Kidney (tissue), 14 donors: ENCODE data around the gene MYOM3. TPM values are rescaled to one million over a fixed set of nuclear protein-coding genes. Genes with fewer than 3 reads are reported as not detected.
A peak's percentile ranks its signal among the peaks of the same experiment; 100 is the strongest.

Experiments
- DNase-seq, 5 donors: peaks; one replicate each; pipeline ENCODE4 v3.0.0-alpha.2; 2013 to 2020
- FAIRE-seq: peaks from 2 replicates; lab custom pipeline; 2012; peaks lifted over from hg19 to GRCh38; lab: Jason Lieb, UNC
- H3K27ac ChIP-seq, 2 donors: one replicate each; pipeline ENCODE4 v1.7.0; 2013; ENCODE audit warnings: low read depth in 2 of 2, low read length in 2 of 2, inconsistent platforms in 1 of 2
- H3K27me3 ChIP-seq: one replicate; pipeline ENCODE4 v1.7.1; 2013; ENCODE audit warnings: low read length, inconsistent platforms; ENCODE audit not compliant: control insufficient read depth, insufficient read depth
- H3K36me3 ChIP-seq, 3 donors: one replicate each; pipeline versions ENCODE4 v1.7.0 to v1.7.1; 2013; ENCODE audit warnings: low read length in 3 of 3, control low read depth in 1 of 3, inconsistent platforms in 1 of 3; ENCODE audit not compliant: insufficient read depth in 3 of 3, control insufficient read depth in 2 of 3
- H3K4me1 ChIP-seq, 3 donors: one replicate each; pipeline versions ENCODE4 v1.7.0 to v1.7.1; 2013; ENCODE audit warnings: low read length in 3 of 3, inconsistent platforms in 1 of 3, low read depth in 1 of 3; ENCODE audit not compliant: control insufficient read depth in 2 of 3, insufficient read depth in 2 of 3
- H3K4me3 ChIP-seq, 3 donors: one replicate each; pipeline versions ENCODE4 v1.7.0 to v1.8.1; 2013; ENCODE audit warnings: low read length in 3 of 3, control low read depth in 1 of 3, inconsistent platforms in 1 of 3
- H3K9ac ChIP-seq, 3 donors: one replicate each; pipeline versions ENCODE4 v1.7.0 to v1.7.1; 2013; ENCODE audit warnings: low read length in 3 of 3, control low read depth in 1 of 3, inconsistent platforms in 1 of 3
- H3K9me3 ChIP-seq, 3 donors: one replicate each; pipeline versions ENCODE4 v1.7.0 to v1.7.1; 2013; ENCODE audit warnings: low read length in 3 of 3, control low read depth in 1 of 3, inconsistent platforms in 1 of 3; ENCODE audit not compliant: control insufficient read depth in 2 of 3, insufficient read depth in 1 of 3
- CTCF ChIP-seq: IDR thresholded peaks from 3 replicates; pipeline ENCODE4 v1.5.1; 2012; ENCODE audit warnings: mild to moderate bottlenecking, moderate library complexity, borderline replicate concordance; ENCODE audit not compliant: insufficient read depth; ENCODE audit errors: extremely low read depth
- intact Hi-C: fragments of 100-400 bp; cut with DNase I; formaldehyde crosslinking; loops from one replicate; pipeline ENCODE4 v1.11.1; 2022
- polyA plus RNA-seq: library from polyadenylated mRNA; stranded (reverse); fragments of 350-450 nt; fragmentation: Illumina TruSeq; extraction: RNeasy Lipid Tissue Mini Kit (QIAGEN cat#74804); gene quantifications from one replicate; pipeline ENCODE4 v1.2.3, GENCODE V29; 2014; ENCODE audit warnings: low read depth, low replicate concordance; ENCODE audit not compliant: insufficient read depth
- total RNA-seq: library from RNA; stranded (reverse); fragmentation: NEBNext Ultra II Directional; extraction: Animal tissue kit (Norgen Biotek cat#: 25700); gene quantifications from one replicate; pipeline ENCODE4 v1.2.1, GENCODE V29; 2021
- donor health status: control.
- donor health status: control.
- donor health status: control.
- donor health status: control.
- donor health status: control.
- donor health status: DM: yes; HTN: yes; CAD: no.
- donor health status: Normal renal cell carcinoma (clear cell type).

MYOM3 gene
- total and polyA plus RNA-seq, 2 donors from 2014 or later, result 13.5 to 20.5 TPM

- no peak overlapping the region for H3K9ac ChIP-seq
- no peak overlapping the region for H3K4me3 ChIP-seq
- DNase-seq, result peak in 1 of 5 donors; percentile 18
- no peak overlapping the region for H3K27ac ChIP-seq
- H3K36me3 ChIP-seq, result no peaks in the 10 kb centered on the region
- peaks cover 2 to 22% (median 10%) of the 10 kb centered on the region in 3 donors for H3K4me1 ChIP-seq
- FAIRE-seq, result no peak
- no peaks in the 10 kb centered on the region for H3K9me3 ChIP-seq
- no peak for TF ChIP-seq CTCF
- H3K27me3 ChIP-seq, result no peaks in the 10 kb centered on the region
- intact Hi-C loops, result no loop called here
Observed at GRCh38 chr1:24100945-24101737, 10.8 kb downstream of the MYOM3 start.

DNA sequence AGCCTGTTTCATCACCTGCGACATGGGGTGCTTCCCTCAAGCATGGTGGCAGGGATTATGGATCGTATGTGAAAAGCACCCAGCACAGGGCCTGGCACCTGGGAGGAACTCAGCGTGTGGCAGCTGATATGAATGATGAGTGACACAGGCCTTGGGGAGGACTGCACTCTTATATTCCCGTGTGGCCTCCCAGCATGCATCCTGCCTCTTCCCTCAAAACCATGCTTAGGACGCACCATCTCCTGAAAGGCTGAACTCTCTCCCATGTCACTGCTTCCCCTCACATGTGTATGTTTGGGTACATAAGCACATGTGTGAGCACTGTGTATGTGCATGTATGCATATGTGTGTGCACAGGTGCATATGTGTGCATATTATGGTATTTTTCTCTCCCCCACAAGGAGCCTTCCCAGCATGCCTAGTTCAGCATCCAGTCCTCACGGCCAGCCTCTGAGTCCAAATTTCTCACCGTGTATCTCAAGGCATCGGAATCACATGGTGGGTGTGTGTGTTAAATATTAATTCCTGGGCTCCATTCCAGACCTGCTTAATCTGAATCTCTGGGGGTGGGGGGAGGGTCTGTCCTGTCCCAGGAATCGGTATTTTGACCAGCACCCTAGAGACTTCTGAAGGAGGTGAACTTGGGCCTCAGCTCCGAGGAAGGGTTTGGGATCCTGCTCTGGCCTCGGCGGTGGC, 12.8 kb downstream of the MYOM3 start:
- Histone ChIP-seq H3K9me3 (no peaks in the 10 kb centered on the region), H3K4me1 (peaks cover 2 to 21% (median 10%) of the 10 kb centered on the region in 3 donors), H3K36me3 (no peaks in the 10 kb centered on the region), H3K27me3 (no peaks in the 10 kb centered on the region), H3K4me3 (peak overlapping the region in 1 of 3 donors; percentile 22), H3K27ac (peak overlapping the region; percentile 24 to 71), H3K9ac (peak overlapping the region in 1 of 3 donors; percentile 26)
- no peak for FAIRE-seq
- intact Hi-C loops, result no loop called here
- TF ChIP-seq CTCF, result no peak
- DNase-seq, result peak in 2 of 5 donors; percentile 66 to 77

DNA sequence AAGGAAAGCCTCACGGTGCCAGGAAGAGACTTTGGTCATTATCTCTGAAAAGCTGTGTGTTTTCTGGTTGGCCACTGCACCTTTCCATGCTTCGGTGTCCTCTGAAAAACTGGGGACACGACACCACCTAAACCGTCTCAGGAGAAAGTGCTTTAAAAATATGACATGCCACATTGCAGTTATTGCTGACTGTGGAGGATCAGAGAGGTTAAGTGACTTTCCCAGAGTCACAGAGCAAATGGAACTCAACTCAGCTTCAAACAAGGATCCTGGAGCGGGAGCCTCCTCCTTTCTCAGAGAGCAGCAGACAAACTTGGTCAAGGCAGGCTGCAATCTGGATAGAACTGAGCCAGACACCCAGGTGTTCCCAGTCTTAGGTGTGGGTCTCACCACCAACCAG, 13.8 kb downstream of the MYOM3 start:
- no peak for DNase-seq
- no peaks in the 10 kb centered on the region for H3K9me3 ChIP-seq
- no peak overlapping the region for H3K27ac ChIP-seq
- no peak overlapping the region for H3K4me3 ChIP-seq
- no peak overlapping the region for H3K9ac ChIP-seq
- H3K36me3 ChIP-seq, result no peaks in the 10 kb centered on the region
- FAIRE-seq, result no peak
- intact Hi-C loops, result no loop called here
- TF ChIP-seq CTCF, result no peak
- no peaks in the 10 kb centered on the region for H3K27me3 ChIP-seq
- H3K4me1 ChIP-seq, result peaks cover 2 to 17% (median 10%) of the 10 kb centered on the region in 3 donors
